SIG-M5 (cell line): ENCODE data around the gene GOLGA6L26.
"Not testable (repeated sequence)": the region's sequence is repeated elsewhere in the genome, so short reads cannot be mapped to it uniquely, and the experiment has no call there.

Experiments
- DNase-seq: peaks from one replicate; lab custom pipeline; 2025; lab: John Stamatoyannopoulos, UW

Gene GOLGA6L26

GRCh38 chr15:23334096-23334495 is at the start of gene GOLGA6L26:
Gene GOLGA6L26 (minus strand): TSS chr15:23334196. CDS start chr15:23334135, 61 bp downstream.
- DNase-seq: not testable (repeated sequence)

DNA sequence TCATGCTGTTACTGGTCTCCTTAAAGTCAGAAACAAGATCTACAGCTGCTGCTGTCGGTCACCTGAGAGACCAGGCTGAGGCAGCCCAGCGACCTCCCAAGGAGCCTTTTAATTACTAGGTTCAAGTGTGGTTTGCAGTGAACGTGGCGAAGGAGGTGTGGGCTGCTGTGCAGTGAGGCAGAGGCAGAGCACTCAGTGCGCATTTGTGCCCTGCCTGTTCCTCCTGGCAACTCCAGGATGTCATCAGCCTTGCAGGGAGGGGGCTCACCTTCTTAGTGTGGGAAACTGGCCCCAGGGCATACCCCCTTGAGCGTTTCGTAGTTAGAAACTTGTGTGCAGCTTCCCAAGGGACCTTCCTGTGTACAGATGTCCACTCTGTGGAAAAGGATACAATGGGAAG is 47.2 kb upstream of the GOLGA6L26 start:
- DNase-seq: not testable (repeated sequence)

DNA sequence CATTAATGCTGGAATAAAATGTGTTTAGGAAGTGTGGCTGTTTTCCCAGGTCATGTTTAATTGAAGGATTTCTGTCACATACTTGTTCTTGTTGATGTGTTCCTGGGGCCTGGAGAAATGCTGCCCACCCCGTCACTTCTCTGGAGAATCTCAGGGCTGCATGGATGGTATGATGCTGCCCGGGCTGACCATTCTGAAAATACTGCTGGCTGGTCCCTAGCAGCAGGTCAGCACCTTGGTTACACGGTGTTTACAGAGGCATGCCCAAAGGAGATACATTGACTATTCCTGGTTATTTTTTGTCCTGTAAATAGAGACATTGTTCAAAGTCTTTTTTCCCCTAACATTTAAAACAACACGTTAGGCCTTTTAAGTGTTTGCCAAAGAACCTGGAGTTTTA is 46.7 kb upstream of the GOLGA6L26 start:
- DNase-seq: not testable (repeated sequence)

DNA sequence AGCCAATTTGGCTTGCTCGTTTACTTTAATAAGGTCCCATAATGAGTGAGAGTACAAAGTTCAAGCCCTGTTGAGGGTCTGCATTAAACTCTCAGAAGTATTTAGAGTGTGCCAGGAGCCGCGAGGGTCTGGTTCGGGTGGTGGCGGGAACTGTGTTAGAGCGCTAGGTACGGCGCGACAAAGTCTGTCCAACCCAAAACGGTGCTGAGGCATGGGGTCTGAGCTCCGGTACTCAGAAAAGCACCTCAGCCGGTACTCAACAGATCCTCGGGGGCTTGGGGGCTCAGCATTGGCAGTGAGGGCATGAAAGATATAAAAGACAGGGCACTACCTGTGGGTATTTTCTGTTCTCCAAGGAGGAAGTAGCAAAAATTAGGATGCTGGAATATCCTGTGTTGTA is 45.0 kb upstream of the GOLGA6L26 start:
- not testable (repeated sequence) for DNase-seq

- not testable (repeated sequence) for DNase-seq
Measured at GRCh38 chr15:23374226-23374625, 40.2 kb upstream of the GOLGA6L26 start.

DNA sequence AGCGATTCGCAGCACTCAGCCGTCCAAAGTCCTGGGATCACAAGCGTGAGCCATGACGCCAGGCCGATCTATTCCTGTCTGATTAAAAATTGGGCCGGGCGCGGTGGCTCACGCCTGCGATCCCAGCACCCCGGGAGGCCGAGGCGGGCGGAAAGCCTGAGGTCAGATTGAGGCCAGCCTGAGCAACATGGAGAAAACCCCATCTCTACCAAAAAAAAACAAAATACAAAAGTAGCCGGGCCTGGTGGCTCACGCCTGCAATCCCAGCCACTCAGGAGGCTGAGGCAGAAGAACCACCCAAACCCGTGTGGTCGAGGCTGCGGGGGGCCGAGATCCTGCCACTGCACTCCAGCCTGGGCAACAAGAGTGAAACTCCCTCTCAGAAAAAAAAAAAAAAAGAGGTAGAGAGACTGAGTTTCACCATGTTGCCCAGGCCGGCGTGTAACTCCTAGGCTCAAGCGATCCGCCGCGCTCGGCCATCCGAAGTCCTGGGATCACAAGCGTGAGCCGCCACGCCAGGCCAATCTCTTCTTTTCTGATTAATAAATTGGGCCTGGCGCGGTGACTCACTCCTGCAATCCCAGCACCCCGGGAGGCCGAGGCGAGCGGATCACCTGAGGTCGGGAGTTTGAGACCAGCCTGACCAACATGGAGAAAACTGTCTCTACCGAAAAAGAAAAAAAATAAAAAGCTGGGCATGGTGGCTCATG is 39.0 kb upstream of the GOLGA6L26 start:
- not testable (repeated sequence) for DNase-seq

DNA sequence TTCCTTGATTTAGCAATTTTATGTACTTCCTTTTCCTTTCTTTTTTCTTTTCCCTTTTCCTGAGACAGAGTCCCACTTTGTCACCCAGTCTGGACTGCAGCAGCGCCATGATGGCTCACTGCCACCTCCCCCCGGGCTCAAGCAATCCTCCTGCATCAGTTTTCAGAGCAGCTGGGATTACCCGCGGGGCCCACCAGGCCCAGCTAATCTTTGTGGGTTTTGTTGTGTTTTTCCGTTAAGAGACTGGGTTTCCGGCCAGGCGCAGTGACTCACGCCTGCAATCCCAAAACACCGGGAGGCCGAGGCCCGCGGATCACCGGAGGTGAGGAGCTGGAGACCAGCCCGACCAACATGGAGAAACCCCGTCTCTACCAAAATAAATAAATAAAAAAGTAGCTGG is 38.3 kb upstream of the GOLGA6L26 start:
- DNase-seq: no peak

GRCh38 chr15:23371868-23372267 is 37.9 kb upstream of the GOLGA6L26 start:
- DNase-seq: not testable (repeated sequence)

GRCh38 chr15:23371134-23371533 is 37.1 kb upstream of the GOLGA6L26 start:
- DNase-seq: not testable (repeated sequence)

DNA sequence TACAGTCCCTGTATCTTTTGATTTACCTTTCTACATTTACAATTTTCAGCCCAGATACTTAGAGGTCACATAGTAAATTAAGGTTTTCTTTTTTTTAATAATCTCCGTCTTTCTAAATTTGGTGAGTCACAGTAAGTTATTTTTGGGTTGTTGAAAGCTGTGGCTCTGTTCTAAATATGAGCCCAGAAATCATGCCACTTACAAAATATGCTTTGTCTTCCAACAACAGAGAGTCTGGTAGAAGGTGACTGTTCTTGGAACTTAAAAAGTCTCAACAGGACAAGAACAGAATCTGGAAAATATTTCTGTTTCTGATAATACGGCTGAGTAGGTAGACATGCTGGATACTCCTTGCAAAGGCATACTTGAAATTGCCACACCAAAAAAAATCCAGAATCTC is 36.6 kb upstream of the GOLGA6L26 start:
- DNase-seq: no peak

DNA sequence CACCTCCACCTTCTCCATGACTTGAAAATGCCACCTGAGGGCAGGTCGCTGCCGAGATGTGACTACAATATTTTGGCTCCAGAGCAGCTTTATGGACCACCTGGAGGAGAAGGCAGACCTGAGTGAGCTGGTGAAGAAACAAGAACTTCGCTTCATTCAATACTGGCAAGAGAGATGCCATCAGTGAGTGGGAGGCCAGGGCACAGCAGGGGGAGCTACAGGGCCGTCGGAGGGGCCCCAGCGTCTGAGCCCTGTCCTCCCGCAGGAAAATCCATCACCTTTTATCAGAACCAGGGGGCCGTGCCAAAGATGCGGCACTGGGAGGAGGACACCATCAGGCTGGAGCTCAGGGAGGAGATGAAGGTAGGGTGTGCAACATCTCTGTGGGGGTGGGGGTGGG is 30.3 kb upstream of the GOLGA6L26 start:
- DNase-seq: not testable (repeated sequence)

DNA sequence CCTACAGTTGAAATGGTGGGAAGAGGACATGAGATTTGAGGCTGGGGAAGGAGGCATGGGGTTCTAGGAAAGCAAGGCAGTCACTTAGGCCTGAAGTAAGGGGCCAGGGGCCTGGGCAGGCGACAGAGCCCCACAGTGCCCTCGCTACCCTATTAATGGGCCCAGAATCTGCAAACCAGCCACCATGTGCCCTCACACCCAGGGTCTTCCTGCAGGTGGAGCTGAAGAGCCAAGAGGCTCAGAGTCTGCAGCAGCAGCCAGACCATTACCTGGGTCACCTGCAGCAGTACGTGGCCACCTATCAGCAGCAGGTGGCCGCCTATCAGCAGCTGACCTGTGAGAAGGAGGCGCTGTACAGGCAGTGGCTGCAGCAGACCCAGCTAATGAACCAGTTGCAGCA is 28.6 kb upstream of the GOLGA6L26 start:
- DNase-seq: not testable (repeated sequence)

DNA sequence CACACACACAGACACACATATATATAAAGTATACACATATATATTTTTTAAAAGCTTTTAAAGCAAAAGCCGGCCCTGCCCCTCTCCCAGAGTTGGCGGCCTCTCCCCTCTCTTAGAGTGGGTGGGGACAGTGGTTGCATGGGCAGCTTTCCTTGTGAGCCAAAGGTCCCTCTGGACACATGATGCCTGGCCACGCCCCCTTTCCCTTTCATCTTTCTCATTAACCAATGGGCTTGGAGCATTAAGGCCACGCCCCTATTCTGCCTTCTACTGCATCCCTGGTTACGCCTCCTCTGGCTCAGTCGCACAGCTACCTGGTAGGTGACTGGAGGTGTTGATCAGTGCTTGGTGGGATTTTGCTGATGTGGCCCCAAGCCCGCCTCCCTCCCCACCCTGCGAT is 20.5 kb upstream of the GOLGA6L26 start, which contains the start of gene GOLGA8S:
Gene GOLGA8S (plus strand): TSS at position 301 of the 400 bp plus-strand sequence. CDS start 62 bp downstream, at position 363.
- not testable (repeated sequence) for DNase-seq

GRCh38 chr15:23311233-23311632 is 22.8 kb downstream of the GOLGA6L26 start:
- DNase-seq: not testable (repeated sequence)

DNA sequence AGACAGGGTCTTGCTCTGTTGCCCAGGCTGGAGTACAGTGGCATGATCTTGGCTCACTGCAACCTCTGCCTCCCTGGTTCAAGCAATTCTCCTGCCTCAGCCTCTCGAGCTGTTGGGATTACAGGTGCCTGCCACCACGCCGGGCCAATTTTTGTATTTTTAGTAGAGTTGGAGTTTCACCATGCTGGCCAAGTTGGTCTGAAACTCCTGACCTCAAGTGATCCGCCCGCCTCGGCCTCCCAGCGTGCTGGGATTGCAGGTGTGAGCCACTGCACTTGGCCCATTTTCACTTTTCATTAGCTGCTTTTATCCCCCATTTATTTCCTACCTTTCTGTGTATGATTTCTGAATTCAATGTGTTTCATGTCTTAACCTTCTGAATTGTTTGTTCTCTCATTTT is 28.1 kb downstream of the GOLGA6L26 start:
- not testable (repeated sequence) for DNase-seq

DNA sequence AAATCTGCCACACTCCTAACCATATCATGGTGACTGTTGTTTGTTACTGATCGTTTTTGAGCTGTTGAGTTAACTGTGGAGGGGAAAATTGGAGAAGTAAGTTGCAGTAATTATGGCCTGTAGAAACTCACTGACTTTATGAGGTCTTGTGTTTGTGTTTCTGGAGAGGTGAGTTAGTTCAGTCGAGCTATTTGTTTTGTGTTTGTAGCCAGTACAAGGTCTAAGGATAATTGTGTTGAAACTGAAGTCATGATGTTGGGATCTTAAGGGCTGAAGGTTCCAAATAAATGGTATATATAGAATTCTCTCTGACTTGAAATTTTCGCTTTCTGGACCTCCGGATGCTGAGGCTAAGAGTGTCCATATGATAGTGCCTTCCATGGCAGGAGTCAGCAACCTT is 29.2 kb downstream of the GOLGA6L26 start:
- DNase-seq: not testable (repeated sequence)

DNA sequence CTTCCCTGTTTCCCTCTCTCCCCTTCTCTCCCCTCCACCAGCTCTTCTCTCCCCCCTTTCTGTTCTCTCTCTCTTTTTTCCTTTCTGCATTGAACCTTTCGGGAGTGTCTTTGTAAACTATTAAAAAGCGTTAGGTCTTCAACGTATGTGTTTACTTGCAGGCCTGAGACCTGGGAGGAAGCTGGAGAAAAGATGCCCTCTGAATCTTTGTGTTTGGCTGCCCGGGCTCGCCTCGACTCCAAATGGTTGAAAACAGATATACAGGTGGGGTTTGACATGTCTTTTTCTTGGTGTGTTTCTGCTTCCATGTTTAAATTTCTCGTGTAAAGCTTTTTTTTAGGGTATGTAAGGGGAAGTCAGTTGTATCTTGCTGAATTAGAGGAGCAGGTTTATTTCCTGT is 29.7 kb downstream of the GOLGA6L26 start:
- not testable (repeated sequence) for DNase-seq

DNA sequence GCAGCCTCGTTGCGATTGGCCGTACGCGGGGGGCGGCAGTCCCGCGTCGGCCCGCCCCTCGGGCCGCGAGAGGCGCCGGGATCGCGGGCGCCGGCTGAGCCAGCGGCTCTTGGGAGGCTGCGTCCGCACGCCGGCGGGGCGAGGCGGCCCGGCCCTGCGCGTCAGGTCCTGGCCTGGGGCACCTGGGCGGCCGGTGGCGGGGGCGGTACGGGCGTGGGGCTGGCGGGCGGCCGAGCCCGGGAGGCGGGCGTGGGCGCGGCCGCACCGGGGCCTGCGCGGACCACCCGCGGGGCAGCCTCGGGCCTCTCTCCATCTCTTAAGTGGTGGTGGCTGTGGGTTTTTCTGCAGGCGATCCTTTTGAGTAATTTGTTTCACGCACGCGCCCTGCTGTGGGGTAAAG is 30.3 kb downstream of the GOLGA6L26 start:
- DNase-seq: not testable (repeated sequence)

DNA sequence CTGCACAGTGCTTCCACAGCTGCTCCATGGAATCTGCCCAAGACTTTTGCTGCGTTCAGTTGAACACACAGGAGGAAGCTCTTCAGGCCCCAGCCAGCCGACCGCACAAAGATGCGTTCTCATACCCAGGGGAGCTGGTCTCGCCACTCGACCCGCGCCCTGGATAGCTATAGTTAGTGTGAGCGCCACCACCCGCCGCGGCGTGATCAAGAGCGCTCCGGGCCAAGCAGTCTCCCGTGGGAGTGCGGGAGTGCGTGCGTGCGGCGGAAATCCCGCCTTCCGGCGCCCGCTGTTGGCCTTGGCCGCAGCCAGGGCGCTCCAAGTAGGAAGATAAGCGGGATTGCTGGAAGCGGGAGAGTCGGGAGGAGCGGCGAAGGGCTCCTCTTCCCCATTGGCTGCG is 30.8 kb downstream of the GOLGA6L26 start:
- not testable (repeated sequence) for DNase-seq
